Urothelium cell line (cell line): ENCODE measurements around the gene ZNF425.
"Not testable (repeated sequence)": the region's sequence is repeated elsewhere in the genome, so short reads cannot be mapped to it uniquely, and the experiment has no call there.

Experiments
- DNase-seq: peaks from one replicate; pipeline ENCODE4 v3.0.0; 2011; ENCODE audit warnings: low spot score, mixed read lengths
- FAIRE-seq: peaks from 2 replicates; lab custom pipeline; 2011; peaks lifted over from hg19 to GRCh38; lab: Jason Lieb, UNC

Gene ZNF425

DNA sequence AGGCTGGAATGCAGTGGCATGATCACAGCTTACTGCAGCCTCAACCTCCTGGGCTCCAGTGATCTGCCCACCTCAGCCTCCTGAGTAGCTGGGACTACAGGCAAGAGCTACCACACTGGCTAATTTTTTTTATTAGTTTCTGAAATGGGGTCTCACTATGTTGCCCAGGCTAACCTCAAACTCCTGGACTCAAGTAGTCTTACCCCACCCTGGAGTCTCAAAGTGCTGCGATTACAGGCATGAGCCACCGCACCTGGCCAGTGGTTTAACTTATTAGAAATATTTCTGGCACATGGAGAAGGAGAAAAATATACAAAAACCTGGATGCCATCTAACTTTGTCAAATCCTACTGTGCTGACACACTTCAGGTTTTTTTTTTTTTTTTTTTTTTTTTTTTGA, 50.8 kb downstream of the ZNF425 start:
- no peak for FAIRE-seq
- no peak for DNase-seq

DNA sequence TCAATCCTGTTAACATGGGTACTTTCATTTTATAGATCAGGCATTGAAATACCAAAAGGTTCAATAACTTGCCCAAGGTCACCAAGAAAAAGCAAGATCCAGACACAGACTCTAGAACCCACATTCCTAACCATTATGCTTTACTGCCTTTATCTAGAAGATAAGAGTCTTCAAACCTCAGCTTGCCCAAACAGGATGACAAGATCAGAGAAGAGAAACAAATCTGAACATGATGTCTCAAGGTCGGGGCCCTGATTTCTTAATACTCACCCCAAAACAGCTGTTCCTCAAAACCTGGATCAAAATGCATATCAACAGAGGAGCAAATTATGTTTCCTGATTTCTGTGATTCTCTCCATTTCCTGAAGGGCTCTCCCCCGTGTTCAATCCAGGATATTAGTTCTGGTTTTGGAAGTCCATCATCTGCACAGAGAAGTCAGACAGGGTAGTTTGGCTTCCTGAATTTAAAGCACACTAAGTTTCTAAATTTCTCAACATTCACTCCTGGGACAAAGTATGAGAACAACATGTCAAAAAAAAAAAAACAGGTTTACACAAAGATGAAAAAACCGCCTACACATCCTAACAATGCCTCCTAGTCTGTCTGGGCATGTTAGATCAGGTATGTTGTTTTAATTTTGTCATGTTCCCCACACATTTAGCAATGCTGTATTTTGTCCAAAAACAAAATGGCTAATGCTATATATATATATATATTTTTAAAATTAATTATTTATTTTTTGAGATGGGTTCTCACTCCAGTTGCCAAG, 51.8 kb downstream of the ZNF425 start:
- FAIRE-seq (no peak), DNase-seq (no peak)

DNA sequence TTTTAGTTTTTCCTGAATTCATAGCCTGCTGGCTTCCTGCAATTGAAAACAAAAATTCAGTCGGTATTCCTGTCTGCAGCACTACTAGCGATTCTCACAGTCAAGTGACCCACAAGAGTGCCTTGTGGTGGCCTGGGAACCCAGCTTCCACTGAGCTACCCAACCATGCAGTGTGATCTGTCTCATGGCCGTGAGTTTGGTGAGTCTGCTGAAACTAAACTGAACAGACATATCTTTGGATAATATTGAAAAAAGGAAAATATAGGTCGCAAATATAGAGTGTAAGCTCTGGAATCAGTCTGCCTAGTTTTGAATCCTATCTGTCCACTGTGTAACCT, 53.7 kb downstream of the ZNF425 start:
- FAIRE-seq (no peak), DNase-seq (no peak)

DNA sequence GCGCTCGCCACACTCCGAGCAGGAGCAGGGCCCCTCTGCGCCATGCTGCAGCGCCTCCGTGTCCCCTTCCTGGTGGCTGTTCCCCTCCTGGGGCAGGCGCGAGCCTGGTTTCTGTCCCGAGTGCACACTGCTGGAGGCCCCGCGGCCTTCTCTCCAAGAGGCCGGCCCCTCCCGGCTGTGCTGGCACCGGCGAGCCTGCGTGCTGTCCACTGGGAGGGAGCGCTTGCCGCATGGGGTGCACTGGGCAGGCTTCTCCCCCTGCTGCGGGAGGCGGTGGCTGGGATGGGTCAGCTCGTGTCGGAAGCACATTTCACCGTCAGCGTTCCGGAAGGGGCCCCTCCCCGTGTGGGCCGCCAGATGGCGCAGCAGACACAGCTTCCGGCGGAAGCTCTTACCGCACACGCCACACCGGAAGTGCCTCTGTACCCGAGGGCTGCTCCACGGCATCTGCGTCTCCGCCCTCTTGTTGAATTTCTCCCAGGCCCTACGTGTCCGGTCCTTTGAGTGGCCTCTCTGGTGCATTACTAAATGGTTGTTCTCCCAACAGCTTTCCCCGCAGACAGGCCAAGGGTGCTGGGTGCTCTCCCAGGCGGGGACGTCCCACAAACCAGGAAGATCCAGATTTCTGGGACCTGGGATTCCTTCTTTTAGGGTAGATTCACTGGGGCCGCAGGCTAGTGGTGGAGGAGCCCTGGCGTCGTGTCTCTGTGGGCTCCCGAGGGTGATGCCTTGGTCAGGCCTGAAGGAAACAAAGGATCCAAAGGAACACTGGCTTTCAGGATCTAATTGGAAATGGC, 54.3 kb downstream of the ZNF425 start:
- FAIRE-seq (no peak), DNase-seq (no peak)

DNA sequence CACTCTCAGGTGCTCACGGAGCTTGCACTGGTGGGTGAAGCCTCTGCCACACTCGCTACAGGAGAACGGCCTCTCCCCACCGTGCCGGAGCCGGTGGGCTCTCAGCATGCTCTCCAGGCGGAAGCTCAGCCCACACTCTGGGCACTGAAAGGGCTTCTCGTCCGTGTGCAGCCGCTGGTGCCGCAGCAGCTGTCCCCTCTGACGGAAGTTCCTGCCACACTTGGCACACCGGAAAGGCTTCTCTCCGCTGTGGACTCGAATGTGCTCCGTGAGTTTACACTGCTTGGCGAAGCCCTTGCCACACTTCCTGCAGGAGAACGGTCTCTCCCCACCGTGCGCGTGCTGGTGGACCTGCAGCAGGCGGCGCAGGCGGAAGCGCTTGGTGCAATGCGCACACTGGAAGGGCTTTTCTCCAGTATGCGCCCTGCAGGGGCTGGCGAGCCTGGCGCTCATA, 54.9 kb downstream of the ZNF425 start:
- no peak for FAIRE-seq

GRCh38 chr7:149070372-149071125, 55.6 kb downstream of the ZNF425 start:
- FAIRE-seq, result no peak
- no peak for DNase-seq

More for the DNA sequence above, 54.9 kb downstream of the ZNF425 start:
- DNase-seq, result no peak

GRCh38 chr7:149067869-149068268, 58.3 kb downstream of the ZNF425 start:
- FAIRE-seq, result no peak
- DNase-seq, result no peak

DNA sequence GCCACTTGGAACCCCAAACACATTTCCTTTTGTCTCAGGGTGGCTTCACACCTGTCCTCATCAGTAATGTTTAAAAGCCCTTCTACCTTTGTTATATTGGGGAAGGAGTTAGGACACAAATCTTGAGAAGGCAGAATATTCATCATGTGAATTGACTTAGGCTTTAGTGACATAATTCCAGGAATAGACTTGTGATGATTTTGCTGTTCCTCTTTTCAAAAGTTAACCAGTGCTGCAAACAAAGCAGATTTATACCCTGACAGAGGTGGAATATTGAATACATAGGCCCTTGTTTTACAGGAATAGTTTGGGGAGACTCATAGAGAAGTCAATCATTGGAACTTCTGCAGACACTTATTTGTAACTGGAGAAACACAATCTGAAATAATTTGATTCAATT, 62.6 kb downstream of the ZNF425 start:
- FAIRE-seq, result no peak
- no peak for DNase-seq

DNA sequence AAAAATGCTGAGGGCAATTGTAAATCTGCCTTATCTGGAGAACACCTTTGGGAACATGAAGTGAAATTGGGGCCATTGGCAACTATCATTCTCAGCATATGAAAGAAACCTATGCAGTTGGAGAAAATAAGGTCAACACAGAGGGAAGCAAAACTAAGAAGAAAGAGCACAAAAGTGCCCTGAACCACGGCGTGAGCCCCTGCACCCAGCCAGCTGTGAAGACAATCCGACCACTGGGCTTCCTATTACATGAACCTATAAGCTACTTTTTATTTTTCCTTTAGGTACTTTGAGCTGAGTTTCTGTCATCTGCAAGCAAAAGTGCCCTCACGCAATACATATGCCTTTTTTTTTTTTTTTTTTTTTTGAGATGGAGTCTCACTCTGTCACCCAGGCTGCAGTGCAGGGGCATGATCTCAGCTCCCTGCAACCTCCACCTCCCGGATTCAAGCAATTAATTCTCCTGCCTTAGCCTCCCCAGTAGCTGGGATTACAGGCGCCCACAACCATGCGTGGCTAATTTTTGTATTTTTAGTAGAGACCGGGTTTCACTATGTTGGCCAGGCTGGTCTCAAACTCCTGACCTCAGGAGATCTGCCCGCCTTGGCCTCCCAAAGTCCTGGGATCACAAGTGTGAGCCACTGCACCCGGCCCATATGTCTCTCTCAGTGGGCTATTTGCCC, 63.8 kb downstream of the ZNF425 start:
- not testable (repeated sequence) for FAIRE-seq, DNase-seq

GRCh38 chr7:149060156-149060555, 66.0 kb downstream of the ZNF425 start:
- FAIRE-seq, result no peak
- DNase-seq, result no peak

- DNase-seq (no peak), FAIRE-seq (no peak)
Observed at GRCh38 chr7:149053885-149054284, 72.2 kb downstream of the ZNF425 start.

DNA sequence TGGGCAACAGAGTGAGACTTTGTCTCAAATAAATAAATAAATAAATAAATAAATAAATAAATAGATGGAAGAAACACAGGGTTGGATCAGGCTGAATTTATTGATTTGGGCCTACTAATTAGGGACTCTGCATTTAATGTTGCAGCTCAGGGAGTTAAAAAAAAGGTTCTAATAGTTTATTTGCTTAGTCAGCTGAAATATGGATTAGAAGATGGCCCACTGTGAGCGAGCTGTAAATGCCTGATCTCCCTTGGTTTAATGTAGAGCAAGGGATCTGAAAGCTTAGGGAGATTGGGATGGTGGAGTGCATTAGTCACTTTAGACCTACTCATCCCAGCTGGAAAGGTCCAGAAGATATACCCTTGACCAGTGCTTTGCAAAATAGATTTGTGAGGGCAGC, 72.7 kb downstream of the ZNF425 start:
- FAIRE-seq (no peak), DNase-seq (no peak)
